Mesenchymal stem cell (in vitro differentiated cells and primary cell): ENCODE measurements around the gene WDR70.

Experiments used
- DNase-seq: peaks from one replicate; pipeline ENCODE4 v3.0.0-alpha.2; 2013
- H2AFZ ChIP-seq: one replicate; pipeline ENCODE4 v1.6.1; 2013; ENCODE audit warnings: low read depth, mild to moderate bottlenecking, control low read depth, inconsistent platforms, low read length, moderate library complexity
- H2AK5ac ChIP-seq: 2 replicates; pipeline ENCODE4 v1.6.1; 2013; ENCODE audit warnings: low read length, moderate library complexity, mild to moderate bottlenecking, inconsistent platforms; ENCODE audit not compliant: severe bottlenecking
- H2BK120ac ChIP-seq: one replicate; pipeline ENCODE4 v1.6.1; 2013; ENCODE audit warnings: low read depth, mild to moderate bottlenecking, inconsistent platforms, low read length, moderate library complexity
- H2BK12ac ChIP-seq, 2 experiments: one replicate each; pipeline ENCODE4 v1.6.1; 2013; ENCODE audit warnings: inconsistent platforms in 2 of 2, low read length in 2 of 2, mild to moderate bottlenecking in 2 of 2, moderate library complexity in 2 of 2, control low read depth in 1 of 2
- H2BK15ac ChIP-seq: one replicate; pipeline ENCODE4 v1.6.1; 2013; ENCODE audit warnings: mild to moderate bottlenecking, low read depth, inconsistent platforms; ENCODE audit not compliant: poor library complexity, severe bottlenecking
- H2BK5ac ChIP-seq: 2 replicates; pipeline ENCODE4 v1.6.1; 2013; ENCODE audit warnings: low read depth, mild to moderate bottlenecking, low read length, control low read depth, inconsistent platforms; ENCODE audit not compliant: poor library complexity, severe bottlenecking
- H3K14ac ChIP-seq, 2 experiments: one replicate each; pipeline ENCODE4 v1.6.1; 2013; ENCODE audit warnings: inconsistent platforms in 2 of 2, low read length in 2 of 2, control low read depth in 1 of 2, mild to moderate bottlenecking in 1 of 2, moderate library complexity in 1 of 2
- H3K18ac ChIP-seq, 2 experiments: one replicate each; pipeline ENCODE4 v1.6.1; 2013; ENCODE audit warnings: inconsistent platforms in 2 of 2, low read length in 2 of 2, control low read depth in 1 of 2, low read depth in 1 of 2, mild to moderate bottlenecking in 1 of 2
- H3K23ac ChIP-seq, 2 experiments: one replicate each; pipeline ENCODE4 v1.6.1; 2013; ENCODE audit warnings: inconsistent platforms in 2 of 2, low read length in 2 of 2, mild to moderate bottlenecking in 2 of 2, moderate library complexity in 2 of 2, control low read depth in 1 of 2
- H3K27ac ChIP-seq: 2 replicates; pipeline ENCODE4 v1.5.1; 2013; ENCODE audit warnings: mild to moderate bottlenecking, moderate library complexity, low read length, control low read depth, inconsistent platforms; ENCODE audit not compliant: poor library complexity, severe bottlenecking
- H3K27me3 ChIP-seq, 2 experiments: 2 replicates each; pipeline versions ENCODE4 v1.6.1 to v1.7.0; 2013; ENCODE audit warnings: low read length in 2 of 2, mild to moderate bottlenecking in 2 of 2, moderate library complexity in 2 of 2, control low read depth in 1 of 2, inconsistent platforms in 1 of 2; ENCODE audit not compliant: control insufficient read depth in 1 of 2, insufficient read depth in 1 of 2
- H3K36me3 ChIP-seq, 2 experiments: 2 replicates each; pipeline versions ENCODE4 v1.6.1 to v1.7.0; 2013; ENCODE audit warnings: low read length in 2 of 2, control low read depth in 1 of 2, inconsistent platforms in 1 of 2, low read depth in 1 of 2, mild to moderate bottlenecking in 1 of 2; ENCODE audit not compliant: insufficient read depth in 2 of 2, control insufficient read depth in 1 of 2
- H3K4ac ChIP-seq, 2 experiments: one replicate each; pipeline ENCODE4 v1.6.1; 2013; ENCODE audit warnings: inconsistent platforms in 2 of 2, low read length in 2 of 2, mild to moderate bottlenecking in 2 of 2, moderate library complexity in 2 of 2, control low read depth in 1 of 2, low read depth in 1 of 2
- H3K4me1 ChIP-seq: 2 replicates; pipeline ENCODE4 v1.6.1; 2013; ENCODE audit warnings: low read depth, low read length, control low read depth; ENCODE audit not compliant: control insufficient read depth, insufficient read depth
- H3K4me2 ChIP-seq: 2 replicates; pipeline ENCODE4 v1.6.1; 2013; ENCODE audit warnings: low read length, mild to moderate bottlenecking, inconsistent platforms; ENCODE audit not compliant: poor library complexity, severe bottlenecking
- H3K4me3 ChIP-seq, 2 experiments: 2 replicates each; pipeline versions ENCODE4 v1.5.1 to v1.7.0; 2013; ENCODE audit warnings: low read length in 2 of 2, mild to moderate bottlenecking in 2 of 2, control low read depth in 1 of 2, low read depth in 1 of 2; ENCODE audit not compliant: insufficient read depth in 1 of 2
- H3K79me1 ChIP-seq: replicated peaks from 2 replicates; pipeline ENCODE4 v1.6.1; 2013; ENCODE audit warnings: mild to moderate bottlenecking, control low read depth, low read length, inconsistent platforms; ENCODE audit not compliant: poor library complexity, severe bottlenecking
- H3K9ac ChIP-seq: 2 replicates; pipeline ENCODE4 v1.7.0; 2013; ENCODE audit warnings: mild to moderate bottlenecking, low read length, moderate library complexity
- H3K9me3 ChIP-seq: 2 replicates; pipeline ENCODE4 v1.7.0; 2013; ENCODE audit warnings: mild to moderate bottlenecking, low read length; ENCODE audit not compliant: control insufficient read depth
- H4K8ac ChIP-seq: one replicate; pipeline ENCODE4 v1.6.1; 2013; ENCODE audit warnings: inconsistent platforms, mild to moderate bottlenecking, low read length, moderate library complexity
- H4K91ac ChIP-seq: one replicate; pipeline ENCODE4 v1.6.1; 2013; ENCODE audit warnings: mild to moderate bottlenecking, low read length, inconsistent platforms
- WGBS: methylation state at CpG from one replicate; pipeline ENCODE4 v1.1.7; 2013; ENCODE audit warnings: mixed read lengths; 5-methylcytosine and 5-hydroxymethylcytosine counted together

WDR70 gene

GRCh38 chr5:37767961-37768360, 388.8 kb downstream of the WDR70 start:
- H3K23ac ChIP-seq, result no peak overlapping the region
- H3K27ac ChIP-seq, result no peak overlapping the region
- DNase-seq, result no peak

GRCh38 chr5:37768371-37768770, 389.3 kb downstream of the WDR70 start:
- H2BK120ac ChIP-seq, result no peak overlapping the region
- H3K4me1 ChIP-seq, result peaks cover 8% of the 10 kb centered on the region
- H3K36me3 ChIP-seq, result no peaks in the 10 kb centered on the region
- no peaks in the 10 kb centered on the region for H3K79me1 ChIP-seq
- no peak overlapping the region for H3K4me3 ChIP-seq
- no peaks in the 10 kb centered on the region for H3K27me3 ChIP-seq
- no peak for DNase-seq
- no peak overlapping the region for H3K9ac ChIP-seq
- H3K4me2 ChIP-seq, result no peak overlapping the region
- H2AFZ ChIP-seq, result no peak overlapping the region
- H2AK5ac ChIP-seq, result no peak overlapping the region
- H3K14ac ChIP-seq, result no peak overlapping the region
- no peak overlapping the region for H3K18ac ChIP-seq
- no peak overlapping the region for H2BK5ac ChIP-seq
- no peak overlapping the region for H3K23ac ChIP-seq
- H3K4ac ChIP-seq, result no peak overlapping the region
- H2BK15ac ChIP-seq, result no peak overlapping the region
- H4K91ac ChIP-seq, result no peak overlapping the region
- no peaks in the 10 kb centered on the region for H3K9me3 ChIP-seq
- H3K27ac ChIP-seq, result no peak overlapping the region
- H4K8ac ChIP-seq, result no peak overlapping the region
- H2BK12ac ChIP-seq, result no peak overlapping the region

More at GRCh38 chr5:37767961-37768360, 388.8 kb downstream of the WDR70 start:
- no peak overlapping the region for H3K4me3 ChIP-seq
- no peaks in the 10 kb centered on the region for H3K79me1 ChIP-seq
- no peak overlapping the region for H2AK5ac ChIP-seq
- no peak overlapping the region for H3K4me2 ChIP-seq
- peaks cover 8% of the 10 kb centered on the region for H3K4me1 ChIP-seq
- H4K91ac ChIP-seq, result no peak overlapping the region
- no peak overlapping the region for H2BK15ac ChIP-seq
- H4K8ac ChIP-seq, result no peak overlapping the region
- no peaks in the 10 kb centered on the region for H3K9me3 ChIP-seq
- H3K9ac ChIP-seq, result no peak overlapping the region
- H2BK5ac ChIP-seq, result no peak overlapping the region
- no peak overlapping the region for H3K18ac ChIP-seq
- H3K4ac ChIP-seq, result no peak overlapping the region
- H3K27me3 ChIP-seq, result no peaks in the 10 kb centered on the region
- H3K36me3 ChIP-seq, result no peaks in the 10 kb centered on the region
- H2BK12ac ChIP-seq, result no peak overlapping the region
- no peak overlapping the region for H3K14ac ChIP-seq
- H2BK120ac ChIP-seq, result no peak overlapping the region
- 98% methylated on average over 1 of the region's 4 CpGs for WGBS
- H2AFZ ChIP-seq, result no peak overlapping the region

GRCh38 chr5:37769108-37769507, 390.0 kb downstream of the WDR70 start:
- DNase-seq, result no peak
- H3K14ac ChIP-seq, result no peak overlapping the region
- no peak overlapping the region for H3K4ac ChIP-seq
- H3K23ac ChIP-seq, result no peak overlapping the region
- H3K79me1 ChIP-seq, result no peaks in the 10 kb centered on the region
- H3K9ac ChIP-seq, result no peak overlapping the region
- H3K4me1 ChIP-seq, result peaks cover 8% of the 10 kb centered on the region
- H4K8ac ChIP-seq, result no peak overlapping the region
- no peak overlapping the region for H2BK15ac ChIP-seq
- H2AK5ac ChIP-seq, result peak overlapping the region; percentile 5
- H3K36me3 ChIP-seq, result no peaks in the 10 kb centered on the region
- no peaks in the 10 kb centered on the region for H3K27me3 ChIP-seq
- H3K18ac ChIP-seq, result no peak overlapping the region
- 94% methylated on average over 3 of the region's 4 CpGs for WGBS
- H2AFZ ChIP-seq, result no peak overlapping the region
- no peak overlapping the region for H2BK12ac ChIP-seq
- no peak overlapping the region for H2BK120ac ChIP-seq
- H4K91ac ChIP-seq, result no peak overlapping the region
- H3K9me3 ChIP-seq, result no peaks in the 10 kb centered on the region
- H2BK5ac ChIP-seq, result no peak overlapping the region
- no peak overlapping the region for H3K4me2 ChIP-seq
- H3K27ac ChIP-seq, result no peak overlapping the region
- H3K4me3 ChIP-seq, result no peak overlapping the region

- H2BK5ac ChIP-seq, result no peak overlapping the region
- peak overlapping the region in 1 of 2 experiments; percentile 34 for H2BK12ac ChIP-seq
- H2BK120ac ChIP-seq, result no peak overlapping the region
- H3K4me3 ChIP-seq, result no peak overlapping the region
- no peak overlapping the region for H3K4ac ChIP-seq
- H2AK5ac ChIP-seq, result peak overlapping the region; percentile 96
- no peak overlapping the region for H4K91ac ChIP-seq
- no peaks in the 10 kb centered on the region for H3K79me1 ChIP-seq
- WGBS, result 100% methylated on average over 1 of the region's 1 CpG
- peak overlapping the region; percentile 91 for H3K27ac ChIP-seq
- H3K14ac ChIP-seq, result no peak overlapping the region
- H3K4me2 ChIP-seq, result no peak overlapping the region
- no peak overlapping the region for H4K8ac ChIP-seq
- DNase-seq, result no peak
- no peaks in the 10 kb centered on the region for H3K27me3 ChIP-seq
- peak overlapping the region in 1 of 2 experiments; percentile 13 for H3K18ac ChIP-seq
- no peak overlapping the region for H3K23ac ChIP-seq
- peaks cover 5% of the 10 kb centered on the region for H3K9me3 ChIP-seq
- no peak overlapping the region for H3K9ac ChIP-seq
- H2AFZ ChIP-seq, result no peak overlapping the region
- no peak overlapping the region for H2BK15ac ChIP-seq
- peaks cover 8% of the 10 kb centered on the region for H3K4me1 ChIP-seq
- no peaks in the 10 kb centered on the region for H3K36me3 ChIP-seq
These were observed 390.7 kb downstream of the WDR70 start for GRCh38 chr5:37769840-37770239.
